PC-3 (cell line): ENCODE data around the gene SETBP1. TPM values are rescaled to one million over a fixed set of nuclear protein-coding genes. Genes with fewer than 3 reads are reported as not detected.

Experiments used
- ATAC-seq: fragments of 200-7000 bp; cut with Tn5 transposase; 2 replicates; pipeline ENCODE4 v1.9.1; 2020; ENCODE audit warnings: mild to moderate bottlenecking, moderate library complexity
- BruUV-seq: library from RNA; stranded (reverse); fragments of 400-500 nt; replicated peaks from 2 replicates; lab custom pipeline; 2021; lab: Mats Ljungman, UMichigan
- CTCF ChIA-PET: fragments of 300-600 bp; sonication (Branson Sonifier 250); formaldehyde crosslinking; loops from one replicate; lab custom pipeline; 2022; ENCODE audit warnings: antibody characterized with exemption; lab: Charles Lee
- POLR2A ChIA-PET: fragments of 300-600 bp; sonication (Branson Sonifier 250); formaldehyde crosslinking; loops from one replicate; lab custom pipeline; 2022; ENCODE audit warnings: antibody characterized with exemption; ENCODE audit not compliant: unreplicated experiment; lab: Charles Lee
- DNase-seq: peaks from one replicate; pipeline ENCODE4 v3.0.0-alpha.2; 2015
- H2AFZ ChIP-seq: fragments of 300-600 bp; sonication (generic); 2 replicates; pipeline ENCODE4 v1.6.0; 2016; ENCODE audit warnings: antibody characterized with exemption, low read length
- H3F3A ChIP-seq: fragments of 300-600 bp; sonication (generic); one replicate; pipeline ENCODE4 v1.6.0; 2017; ENCODE audit warnings: antibody characterized with exemption, low read length, control low read depth, mild to moderate bottlenecking; ENCODE audit not compliant: unreplicated experiment
- H3K27ac ChIP-seq: fragments of 300-600 bp; sonication (generic); 2 replicates; pipeline ENCODE4 v1.5.1; 2016; ENCODE audit warnings: mild to moderate bottlenecking, low read length
- H3K27me3 ChIP-seq: fragments of 300-600 bp; sonication (generic); 2 replicates; pipeline ENCODE4 v1.6.1; 2016; ENCODE audit warnings: low read length, mixed read lengths
- H3K36me3 ChIP-seq: fragments of 300-600 bp; sonication (generic); 2 replicates; pipeline ENCODE4 v1.6.1; 2016; ENCODE audit warnings: low read depth, mixed run types, low read length, mixed read lengths
- H3K4me1 ChIP-seq: fragments of 300-600 bp; sonication (generic); 2 replicates; pipeline ENCODE4 v1.5.1; 2016; ENCODE audit warnings: low read length; ENCODE audit not compliant: insufficient read depth
- H3K4me2 ChIP-seq: fragments of 300-600 bp; sonication (generic); 2 replicates; pipeline ENCODE4 v1.6.0; 2016; ENCODE audit warnings: low read length
- H3K4me3 ChIP-seq: fragments of 300-600 bp; sonication (generic); 2 replicates; pipeline ENCODE4 v1.5.1; 2016; ENCODE audit warnings: mild to moderate bottlenecking, low read length, mixed read lengths
- H3K79me2 ChIP-seq: fragments of 300-600 bp; sonication (generic); 2 replicates; pipeline ENCODE4 v1.6.1; 2017; ENCODE audit warnings: low read length, mixed read lengths
- H3K9ac ChIP-seq: fragments of 300-600 bp; sonication (generic); 2 replicates; pipeline ENCODE4 v1.6.0; 2016; ENCODE audit warnings: mild to moderate bottlenecking, low read length
- H3K9me2 ChIP-seq: fragments of 300-600 bp; sonication (generic); replicated peaks from 2 replicates; pipeline ENCODE4 v1.6.1; 2016; ENCODE audit warnings: mixed run types, low read length, mixed read lengths
- H3K9me3 ChIP-seq: fragments of 300-600 bp; sonication (generic); 2 replicates; pipeline ENCODE4 v1.6.1; 2016; ENCODE audit warnings: low read length, mixed read lengths
- H4K20me1 ChIP-seq: fragments of 300-600 bp; sonication (generic); 2 replicates; pipeline ENCODE4 v1.6.1; 2016; ENCODE audit warnings: low read length, mixed read lengths
- CTCF ChIP-seq: fragments of 300-600 bp; sonication (generic); conservative IDR thresholded peaks from 2 replicates; pipeline ENCODE4 v1.5.1; 2017; ENCODE audit warnings: antibody characterized with exemption, low read depth, mild to moderate bottlenecking, low read length
- EZH2 ChIP-seq: fragments of 300-600 bp; sonication (generic); IDR thresholded peaks from one replicate; pipeline ENCODE4 v1.6.1; 2017; ENCODE audit warnings: antibody characterized with exemption, mild to moderate bottlenecking, low read length; ENCODE audit not compliant: unreplicated experiment
- EZH2phosphoT487 ChIP-seq: fragments of 300-600 bp; sonication (generic); IDR thresholded peaks from 2 replicates; pipeline ENCODE4 v1.6.1; 2018; ENCODE audit warnings: mild to moderate bottlenecking, antibody characterized with exemption, low read length, borderline replicate concordance
- intact Hi-C: fragments of 100-400 bp; cut with micrococcal nuclease; formaldehyde crosslinking; loops from 2 replicates; pipeline ENCODE4 v1.9.0; 2023
- total RNA-seq: library from RNA; depleted of rRNA; stranded (reverse); fragments of >200 nt; gene quantifications from 2 replicates; pipeline ENCODE4 v1.2.3, GENCODE V29; 2014

SETBP1 gene
- total RNA-seq, 1 experiment from 2014 or later: 2.3 TPM

GRCh38 chr18:44763327-44763726 lies 82.6 kb downstream of the SETBP1 start:
- no peak overlapping the region for H3K4me2 ChIP-seq
- POLR2A ChIA-PET: no interaction called here
- H3K27me3 ChIP-seq: no peaks in the 10 kb centered on the region
- no peak overlapping the region for H3K27ac ChIP-seq
- CTCF ChIA-PET: no interaction called here
- H3K9me2 ChIP-seq: no peaks in the 10 kb centered on the region
- no peak overlapping the region for H3K9ac ChIP-seq
- no peak overlapping the region for H3K4me3 ChIP-seq
- H3K79me2 ChIP-seq: no peaks in the 10 kb centered on the region
- H3K4me1 ChIP-seq: no peaks in the 10 kb centered on the region
- no peaks in the 10 kb centered on the region for H3K9me3 ChIP-seq
- no peaks in the 10 kb centered on the region for H3K36me3 ChIP-seq
- no peaks in the 10 kb centered on the region for H3F3A ChIP-seq
- TF ChIP-seq EZH2: no peak
- TF ChIP-seq CTCF: no peak
- no peak for TF ChIP-seq EZH2phosphoT487
- DNase-seq (no peak), ATAC-seq (no peak)
- H2AFZ ChIP-seq: no peak overlapping the region
- BruUV-seq: no TSS peak
- no peaks in the 10 kb centered on the region for H4K20me1 ChIP-seq
- intact Hi-C loops: no loop called here

DNA sequence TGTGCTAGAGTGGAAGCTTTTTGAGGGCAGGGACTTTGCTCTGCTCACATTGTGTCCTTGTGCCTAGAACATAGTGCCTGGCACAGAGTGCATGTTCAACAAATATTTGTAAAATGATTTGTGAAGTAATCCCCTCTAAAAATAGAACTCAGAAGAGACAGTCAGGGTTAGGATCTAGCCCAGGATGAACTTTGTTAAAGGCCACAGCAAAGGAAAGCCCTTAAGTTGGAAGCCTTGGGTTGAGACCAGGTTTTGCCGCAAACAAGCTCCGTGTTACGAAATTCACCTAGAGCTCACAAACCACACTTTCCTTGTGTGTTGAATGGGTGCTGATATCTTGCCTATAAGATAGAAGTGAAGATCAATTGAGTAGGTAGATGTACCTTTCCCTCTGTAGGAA lies 84.2 kb downstream of the SETBP1 start:
- no peak overlapping the region for H3K4me2 ChIP-seq
- no peaks in the 10 kb centered on the region for H3F3A ChIP-seq
- no peak overlapping the region for H3K27ac ChIP-seq
- intact Hi-C loops: no loop called here
- ATAC-seq (no peak), DNase-seq (no peak)
- no TSS peak for BruUV-seq
- no peaks in the 10 kb centered on the region for H3K9me2 ChIP-seq
- no peaks in the 10 kb centered on the region for H3K27me3 ChIP-seq
- H3K36me3 ChIP-seq: no peaks in the 10 kb centered on the region
- H2AFZ ChIP-seq: no peak overlapping the region
- TF ChIP-seq EZH2 (no peak), CTCF (no peak), EZH2phosphoT487 (no peak)
- no peak overlapping the region for H3K9ac ChIP-seq
- no peaks in the 10 kb centered on the region for H3K4me1 ChIP-seq
- H3K9me3 ChIP-seq: no peaks in the 10 kb centered on the region
- POLR2A ChIA-PET: no interaction called here
- H4K20me1 ChIP-seq: no peaks in the 10 kb centered on the region
- H3K79me2 ChIP-seq: no peaks in the 10 kb centered on the region
- no peak overlapping the region for H3K4me3 ChIP-seq
- CTCF ChIA-PET: no interaction called here

DNA sequence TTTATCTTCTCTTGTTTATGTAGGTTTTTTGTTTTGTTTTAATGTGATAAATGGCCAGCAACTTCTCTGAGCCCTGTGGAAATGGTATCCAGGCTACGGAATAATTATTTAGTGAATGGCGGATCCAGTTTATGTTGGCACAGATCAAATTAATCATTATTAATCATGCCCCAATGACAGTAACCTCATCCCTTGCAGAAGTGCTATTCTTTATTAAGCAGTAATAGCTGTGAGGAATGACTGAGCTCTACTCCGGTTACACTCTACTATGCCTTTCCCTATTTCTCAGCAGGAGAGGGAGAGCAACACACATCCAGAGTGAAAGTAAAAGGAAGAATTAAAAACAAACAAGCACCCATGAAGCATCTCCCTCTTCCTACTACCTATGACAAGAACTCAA lies 84.8 kb downstream of the SETBP1 start:
- Histone ChIP-seq H3K79me2 (no peaks in the 10 kb centered on the region), H3K36me3 (no peaks in the 10 kb centered on the region), H3K4me1 (no peaks in the 10 kb centered on the region), H3K4me2 (no peak overlapping the region), H3K9ac (no peak overlapping the region), H3K9me3 (no peaks in the 10 kb centered on the region), H3K27me3 (no peaks in the 10 kb centered on the region), H2AFZ (no peak overlapping the region), H3K9me2 (no peaks in the 10 kb centered on the region), H3F3A (no peaks in the 10 kb centered on the region), H4K20me1 (no peaks in the 10 kb centered on the region), H3K4me3 (no peak overlapping the region), H3K27ac (no peak overlapping the region)
- BruUV-seq: no TSS peak
- ChIA-PET CTCF (no interaction called here), POLR2A (no interaction called here)
- TF ChIP-seq EZH2 (no peak), CTCF (no peak), EZH2phosphoT487 (no peak)
- DNase-seq: no peak
- no peak for ATAC-seq
- intact Hi-C loops: no loop called here
